GM18519 (cell line): ENCODE measurements around the gene XRCC4.

Experiments
- ATAC-seq: cut with Tn5 transposase; IDR thresholded peaks from one replicate; pipeline ENCODE4 v1.9.1; 2021; ENCODE audit warnings: mild to moderate bottlenecking, moderate library complexity; ENCODE audit not compliant: unreplicated experiment, low FRiP score

XRCC4 gene

DNA sequence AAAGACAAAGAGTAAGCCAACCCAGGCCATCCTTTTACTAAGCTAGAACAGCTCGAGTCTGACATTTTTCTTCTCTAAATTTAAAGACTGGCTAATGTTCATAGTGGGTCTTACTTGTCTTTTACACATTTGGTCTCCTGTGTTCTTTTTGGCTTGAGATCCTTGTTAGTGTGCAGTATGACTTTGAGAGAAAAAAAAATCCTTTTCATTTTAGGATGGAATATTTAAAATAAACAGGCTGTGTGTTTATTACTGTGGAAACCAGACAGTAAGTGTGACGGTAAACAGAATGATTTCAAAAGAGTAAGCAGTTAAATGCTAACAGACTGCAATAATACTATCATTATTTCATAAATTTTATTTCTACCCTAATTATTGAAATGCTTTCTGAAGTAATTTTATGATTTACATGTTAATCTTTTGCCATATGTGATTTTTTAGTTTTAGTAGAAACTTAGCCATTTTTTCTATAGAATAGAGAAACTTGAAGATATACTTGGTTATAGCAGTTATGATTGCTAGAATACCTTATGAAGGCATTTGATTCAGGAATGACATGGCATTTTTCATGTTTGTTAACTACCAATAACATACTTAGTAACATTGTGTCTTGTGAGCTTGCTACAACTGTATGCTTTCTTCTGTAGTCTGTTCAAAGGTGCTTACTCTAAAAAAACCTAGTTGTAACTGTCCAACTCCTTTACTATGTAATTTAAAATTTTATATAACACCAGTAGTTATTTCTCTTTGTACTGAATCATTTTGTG, 92.4 kb downstream of the XRCC4 start:
- no peak for ATAC-seq

DNA sequence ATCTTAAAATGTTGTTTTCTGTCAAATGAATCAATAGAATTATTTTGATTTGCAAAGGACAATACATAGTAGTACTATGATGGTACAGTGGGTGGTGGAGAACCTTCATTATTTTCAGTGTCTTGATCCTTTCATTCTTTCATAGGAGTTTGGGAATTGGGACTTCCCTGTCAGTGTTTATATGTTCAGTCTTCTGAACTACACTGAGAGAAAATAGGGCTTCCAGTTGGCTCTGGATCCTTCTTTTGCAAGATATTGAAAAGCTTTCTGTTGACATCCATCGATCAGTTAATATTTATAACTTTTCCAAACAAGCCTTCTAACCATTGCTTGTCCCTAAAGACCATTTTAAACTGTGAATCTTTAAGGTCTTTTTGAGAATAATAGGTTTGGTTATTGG, 94.7 kb downstream of the XRCC4 start:
- ATAC-seq, result no peak

DNA sequence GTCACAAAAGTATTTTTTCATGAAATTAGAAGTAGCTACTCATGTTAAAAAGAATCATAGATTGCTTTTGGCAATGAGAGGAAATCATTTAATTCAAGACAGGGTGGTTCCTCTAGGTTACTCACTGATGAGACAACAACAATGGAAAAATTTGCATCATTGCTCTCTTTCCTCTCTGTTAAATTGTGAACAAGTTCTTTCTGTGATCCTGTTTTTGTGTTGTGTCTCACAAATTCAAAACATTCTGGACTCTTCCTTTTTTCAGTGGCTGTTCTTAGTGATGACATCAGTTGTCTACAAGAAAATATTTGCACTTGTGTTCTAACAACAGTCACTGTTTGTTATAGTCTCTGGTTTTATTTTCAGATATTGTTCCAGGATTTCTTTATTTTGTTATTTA, 95.3 kb downstream of the XRCC4 start:
- ATAC-seq, result no peak

DNA sequence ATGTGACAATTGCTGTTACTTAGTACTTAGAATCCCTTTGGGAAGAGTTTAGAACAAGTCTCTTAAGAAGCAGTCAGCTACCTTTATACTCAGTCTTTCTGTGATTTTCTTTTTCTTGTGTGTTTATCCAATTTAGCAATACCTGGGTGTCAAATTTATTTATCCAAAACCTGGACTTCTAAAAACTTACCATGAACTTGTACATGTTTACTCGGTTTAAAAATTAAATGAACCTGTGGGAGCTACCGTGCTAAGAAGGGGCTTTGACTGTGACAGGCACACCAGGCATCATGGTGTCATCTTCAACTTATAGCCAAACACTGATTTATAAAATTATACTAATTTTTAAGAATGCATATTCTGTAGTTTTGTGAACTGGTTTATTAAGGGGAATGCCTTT, 96.5 kb downstream of the XRCC4 start:
- no peak for ATAC-seq

DNA sequence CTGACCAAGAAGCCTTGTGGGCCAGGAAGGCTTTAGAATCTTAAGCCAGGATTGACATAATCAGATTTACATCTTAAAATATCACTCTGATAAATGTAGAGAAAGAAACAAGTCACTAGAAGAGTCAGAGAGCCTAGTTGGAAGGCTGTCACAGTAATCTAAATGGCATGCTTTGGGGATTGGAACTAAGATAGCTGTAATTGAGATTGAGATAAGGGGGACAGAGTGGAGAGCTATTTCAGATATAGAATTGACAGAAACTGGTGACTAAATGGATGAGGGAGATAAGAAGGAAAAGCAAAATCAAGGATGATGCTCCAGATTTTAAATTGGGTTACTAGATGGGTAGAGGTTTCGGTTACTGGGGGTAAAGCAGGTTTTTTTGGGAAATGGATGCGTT, 100.5 kb downstream of the XRCC4 start:
- ATAC-seq, result no peak

DNA sequence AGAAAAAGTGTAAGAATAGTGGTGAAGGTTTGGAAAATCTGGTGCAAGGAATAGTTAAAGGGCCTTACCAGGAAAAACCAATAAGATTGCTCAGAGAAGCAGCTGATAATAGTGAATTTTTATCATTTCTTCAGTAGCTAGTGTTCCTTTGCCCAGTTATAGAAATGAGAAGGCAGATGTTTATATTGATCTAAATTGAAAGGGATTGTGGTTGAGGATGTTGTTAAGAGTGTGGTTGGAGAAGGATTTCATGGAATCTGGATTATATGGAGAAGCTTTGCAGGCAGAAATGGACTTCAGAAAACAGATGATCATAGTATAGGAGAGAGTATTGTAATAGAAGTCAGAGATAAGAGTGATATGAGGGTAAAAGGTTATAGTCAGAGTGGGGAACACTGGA, 102.6 kb downstream of the XRCC4 start:
- no peak for ATAC-seq

DNA sequence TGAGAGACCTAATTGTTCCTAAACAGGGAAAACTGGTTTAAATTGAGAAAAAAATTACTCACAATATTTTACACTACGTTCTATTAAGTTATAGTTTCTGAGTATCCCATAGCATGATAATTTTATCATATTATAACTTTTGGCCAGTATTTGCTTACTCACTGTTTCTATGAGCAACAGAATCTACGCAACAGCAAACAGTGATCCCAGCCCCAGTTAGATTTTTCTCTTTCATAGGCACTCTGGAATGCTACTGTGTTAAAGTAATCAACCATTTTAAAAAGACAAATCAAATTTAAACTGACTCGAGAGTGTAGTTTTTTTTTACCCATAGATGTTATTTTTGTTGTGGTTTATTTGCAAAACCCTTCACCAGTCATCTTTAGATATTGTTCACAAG, 107.2 kb downstream of the XRCC4 start:
- ATAC-seq, result no peak

DNA sequence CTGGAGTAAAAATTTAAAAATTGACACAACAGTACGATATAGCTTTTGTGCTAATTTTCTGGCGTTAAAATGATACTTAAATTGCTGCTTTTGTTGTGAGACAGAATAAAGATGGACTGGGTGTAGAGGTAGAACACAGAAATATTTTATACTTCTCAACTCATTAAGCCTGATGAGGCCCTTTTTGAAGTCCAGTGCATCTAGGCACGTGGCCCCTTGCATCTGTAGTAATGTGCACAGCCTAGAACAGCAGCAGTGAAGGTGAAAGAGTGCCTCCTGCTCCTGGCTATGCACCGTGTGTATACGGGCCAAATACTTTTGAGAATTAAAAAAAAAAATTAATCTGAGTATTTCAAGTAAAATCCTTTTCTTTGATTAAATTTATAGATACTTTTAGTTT, 115.6 kb downstream of the XRCC4 start:
- no peak for ATAC-seq

DNA sequence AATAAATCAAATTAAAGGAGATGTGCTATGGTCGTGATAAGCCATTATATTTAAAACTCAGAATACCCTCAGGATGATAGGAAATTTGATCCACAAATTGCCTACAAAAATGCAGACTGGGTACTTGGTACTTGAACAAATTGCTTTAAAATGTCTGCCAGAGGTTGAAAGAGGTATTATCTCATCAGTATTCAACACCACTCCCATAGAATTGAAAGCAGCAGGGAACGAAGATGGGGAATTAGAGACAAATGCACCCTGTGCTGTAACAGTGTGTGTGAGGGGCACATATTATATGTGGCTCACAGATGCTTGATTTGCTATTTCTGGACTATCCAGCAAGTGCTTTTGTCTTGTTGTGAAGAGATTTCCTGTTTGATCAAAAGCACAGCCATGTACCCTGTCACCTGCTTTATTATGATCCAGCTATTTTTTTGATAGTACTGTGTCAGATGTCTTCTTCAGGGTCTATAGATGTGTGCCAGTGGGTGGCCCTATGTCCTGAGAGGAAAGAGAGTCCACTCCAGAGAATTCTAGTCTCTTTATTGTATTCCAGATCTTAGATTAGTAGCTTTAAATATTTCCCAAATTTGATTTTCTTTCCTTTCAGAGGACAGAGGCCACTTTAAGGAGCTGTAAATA, 120.1 kb downstream of the XRCC4 start:
- ATAC-seq, result no peak

DNA sequence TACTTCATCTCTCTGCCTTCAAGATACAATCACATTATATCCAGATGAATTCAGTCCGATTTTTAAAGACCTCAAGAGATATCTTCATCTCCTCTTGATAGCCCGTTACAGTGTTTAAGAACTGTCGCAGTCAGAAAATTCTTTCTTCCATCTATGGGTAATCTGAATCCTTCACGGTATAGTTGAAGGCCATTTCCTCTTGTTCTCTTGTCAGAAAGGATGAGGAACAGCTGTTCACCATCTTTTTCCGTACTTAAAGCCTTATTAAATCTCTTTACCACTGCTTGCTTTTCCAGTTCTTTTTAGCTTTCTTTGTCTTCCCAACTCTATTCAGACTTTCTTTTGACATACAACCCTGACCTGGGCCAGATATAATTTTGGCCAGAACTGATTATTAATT, 121.8 kb downstream of the XRCC4 start:
- ATAC-seq, result no peak

DNA sequence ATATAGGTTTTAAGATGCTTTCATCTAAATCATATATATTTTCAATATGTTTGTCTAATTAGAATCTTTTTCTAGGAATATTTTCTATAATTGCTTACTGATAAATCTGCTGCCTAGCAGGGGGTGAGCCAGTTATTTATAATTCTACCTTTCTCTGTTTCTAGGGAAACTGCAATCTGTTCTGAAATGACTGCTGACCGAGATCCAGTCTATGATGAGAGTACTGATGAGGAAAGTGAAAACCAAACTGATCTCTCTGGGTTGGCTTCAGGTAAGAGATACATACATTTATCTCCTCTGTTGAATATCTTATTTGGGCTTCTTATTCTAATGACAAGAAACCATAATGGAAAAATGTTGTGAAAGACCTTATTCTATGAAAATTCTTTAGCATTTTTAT, 127.3 kb downstream of the XRCC4 start:
- ATAC-seq, result peak; percentile 53

DNA sequence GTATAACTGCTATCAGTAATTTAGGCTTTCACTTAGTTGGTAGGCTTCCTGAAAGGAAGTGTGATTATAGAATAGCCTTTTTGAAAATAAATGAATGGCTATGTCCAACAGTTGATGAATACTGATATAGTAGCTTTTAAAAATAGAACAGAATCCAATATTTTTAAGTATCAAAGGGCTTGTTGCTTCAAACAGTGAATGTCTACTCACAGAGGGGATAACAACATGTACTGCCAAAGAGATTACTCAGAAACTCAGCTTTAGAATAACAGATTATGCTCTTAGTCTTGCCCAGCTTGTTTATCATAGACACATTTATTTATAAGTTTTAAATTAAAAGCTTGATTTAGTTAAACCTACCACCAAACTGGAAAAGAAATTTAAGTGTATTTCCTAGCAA, 132.6 kb downstream of the XRCC4 start:
- ATAC-seq, result no peak

DNA sequence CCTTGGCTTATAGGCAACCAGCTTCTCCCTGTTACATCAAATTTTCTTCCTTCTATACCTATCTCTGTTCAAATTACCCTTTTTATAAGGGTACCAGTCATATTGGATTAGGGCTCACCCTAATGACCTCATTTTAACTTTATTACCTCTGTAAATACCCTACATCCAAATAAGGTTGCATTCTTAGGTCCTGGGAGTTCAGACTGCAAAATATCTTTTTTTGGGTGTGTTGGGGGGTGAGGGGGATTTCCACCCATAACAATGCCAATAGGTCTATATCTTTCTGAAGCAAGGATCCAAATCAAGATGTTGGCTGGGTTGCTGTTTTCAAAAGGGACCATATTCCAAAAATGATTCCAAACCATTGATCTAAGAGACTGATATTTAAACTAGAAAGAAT, 141.7 kb downstream of the XRCC4 start:
- ATAC-seq, result no peak

DNA sequence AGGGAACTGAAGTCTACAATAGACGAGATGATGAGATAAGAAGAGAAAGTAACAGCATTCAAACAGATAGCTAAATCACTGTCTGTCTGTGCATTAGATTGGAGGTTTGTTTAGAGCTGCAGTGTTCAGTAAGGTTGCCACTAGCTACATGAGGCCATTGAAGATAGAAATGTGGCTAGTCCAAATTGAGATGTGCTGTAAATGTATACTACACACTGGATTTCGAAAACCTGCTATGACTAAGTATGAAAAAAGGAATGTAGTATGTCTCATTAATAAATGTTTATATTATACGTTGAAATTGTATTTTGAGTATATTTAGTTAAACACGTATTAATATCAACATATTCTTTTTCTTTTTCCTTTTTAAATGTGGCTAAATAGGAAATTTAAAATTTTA, 142.1 kb downstream of the XRCC4 start:
- no peak for ATAC-seq

DNA sequence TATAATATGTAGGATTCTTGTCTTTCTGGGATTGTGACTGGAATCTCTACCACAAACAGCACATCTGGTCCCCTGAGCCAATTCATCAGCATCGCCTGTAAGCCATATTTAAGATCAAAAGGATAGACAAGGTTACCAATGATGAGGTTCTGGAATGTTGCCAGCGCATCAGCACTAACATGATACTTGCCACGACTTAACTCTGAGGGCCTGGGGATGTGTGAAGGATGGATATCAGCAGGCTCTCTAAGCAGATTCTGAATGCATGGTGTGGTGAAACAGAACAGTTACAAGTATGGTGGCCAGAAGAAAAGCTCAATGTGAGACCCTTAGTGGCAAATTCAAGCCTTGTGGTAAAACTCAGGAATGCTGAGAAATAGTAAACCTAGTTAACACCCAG, 143.0 kb downstream of the XRCC4 start:
- ATAC-seq, result no peak

DNA sequence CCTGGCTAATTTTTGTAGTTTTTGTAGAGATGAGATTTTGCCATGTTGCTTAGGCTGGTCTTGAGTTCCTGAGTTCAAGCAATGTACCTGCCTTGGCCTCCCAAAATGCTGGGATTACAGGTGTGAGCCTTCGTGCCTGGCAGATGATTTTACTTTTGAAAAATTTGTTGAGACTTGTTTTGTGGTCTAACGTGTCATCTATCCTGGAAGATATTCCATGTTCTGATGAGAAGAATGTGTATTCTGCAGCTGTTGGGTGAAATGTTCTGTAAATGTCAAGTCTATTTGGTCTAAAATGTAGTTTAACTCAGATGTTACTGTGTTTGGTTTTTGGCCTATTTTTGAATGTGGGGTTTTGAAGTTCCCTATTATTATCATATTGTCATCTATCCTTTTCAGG, 145.6 kb downstream of the XRCC4 start:
- ATAC-seq, result no peak

DNA sequence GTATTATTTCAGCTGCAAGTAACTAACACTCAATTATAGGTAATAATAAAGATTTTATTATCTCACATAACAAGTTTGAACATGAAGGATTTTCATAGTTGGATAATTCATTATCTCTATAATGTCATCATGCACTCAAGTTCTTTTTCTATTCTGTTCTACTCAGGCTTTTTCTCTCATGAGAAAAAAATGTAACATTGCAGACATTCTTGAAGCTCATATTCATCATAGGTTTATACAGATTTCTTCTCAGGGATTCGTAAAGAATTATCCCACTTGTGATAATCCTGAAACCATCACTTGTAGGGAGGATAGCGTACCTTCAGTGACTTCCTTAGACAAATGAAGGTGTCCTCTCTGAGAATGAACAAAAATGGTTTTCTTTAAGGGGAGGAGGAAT, 150.3 kb downstream of the XRCC4 start:
- ATAC-seq, result no peak

DNA sequence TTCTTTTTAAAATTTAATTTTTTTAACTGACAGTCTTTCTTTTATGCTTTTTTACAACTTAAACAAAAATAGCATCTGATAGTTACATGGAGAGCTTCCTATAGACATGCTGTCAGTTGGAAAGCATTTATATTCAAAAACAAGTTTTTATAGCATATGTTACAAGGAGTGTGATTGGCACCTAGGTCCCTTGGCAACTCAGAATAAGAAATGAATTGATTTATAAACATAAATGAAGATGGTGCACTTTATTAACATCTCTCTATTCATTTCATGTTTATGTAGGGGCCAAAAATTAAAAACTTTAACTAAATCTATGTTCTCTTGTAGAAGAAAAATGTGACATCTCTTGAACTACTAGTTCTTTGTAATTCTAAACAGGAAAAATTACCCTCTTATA, 153.2 kb downstream of the XRCC4 start:
- no peak for ATAC-seq

DNA sequence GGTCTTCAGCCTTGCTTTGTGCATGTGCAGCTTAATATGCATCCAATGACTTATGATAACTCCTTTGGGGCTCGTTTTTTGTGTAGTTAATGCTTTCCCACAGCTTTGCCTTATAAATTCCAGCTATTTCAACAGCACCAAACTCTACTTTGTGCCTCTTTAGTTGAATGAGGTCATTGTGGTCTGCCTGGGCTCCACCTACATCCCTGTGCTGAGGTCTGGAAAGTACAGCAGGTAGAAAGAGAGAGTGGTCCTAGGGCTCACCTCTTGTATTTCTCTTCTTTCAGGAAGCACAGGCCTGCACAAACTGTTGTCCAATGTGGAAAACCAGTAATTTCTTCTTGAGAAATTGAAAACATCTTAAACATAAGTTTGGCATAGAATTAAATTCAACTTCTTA, 167.2 kb downstream of the XRCC4 start:
- no peak for ATAC-seq

DNA sequence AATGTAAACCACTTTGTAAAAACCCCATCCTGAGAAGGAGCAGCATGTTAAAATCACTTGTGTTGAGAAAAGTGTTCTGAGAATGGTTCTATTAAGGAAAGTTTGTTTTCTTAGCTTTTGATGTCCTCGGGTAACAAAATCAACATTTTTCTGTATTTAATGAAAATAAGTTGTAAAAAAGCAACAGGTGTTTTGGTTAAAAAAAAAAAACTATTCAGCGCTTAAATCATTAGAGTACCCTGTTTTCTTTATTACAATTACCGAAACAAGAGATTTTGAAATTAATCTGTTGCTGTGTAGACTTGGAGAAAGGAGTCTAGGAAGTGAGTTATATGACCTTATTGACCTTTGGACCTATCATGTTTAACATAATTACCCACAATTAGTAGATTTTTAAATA, 167.7 kb downstream of the XRCC4 start:
- no peak for ATAC-seq

DNA sequence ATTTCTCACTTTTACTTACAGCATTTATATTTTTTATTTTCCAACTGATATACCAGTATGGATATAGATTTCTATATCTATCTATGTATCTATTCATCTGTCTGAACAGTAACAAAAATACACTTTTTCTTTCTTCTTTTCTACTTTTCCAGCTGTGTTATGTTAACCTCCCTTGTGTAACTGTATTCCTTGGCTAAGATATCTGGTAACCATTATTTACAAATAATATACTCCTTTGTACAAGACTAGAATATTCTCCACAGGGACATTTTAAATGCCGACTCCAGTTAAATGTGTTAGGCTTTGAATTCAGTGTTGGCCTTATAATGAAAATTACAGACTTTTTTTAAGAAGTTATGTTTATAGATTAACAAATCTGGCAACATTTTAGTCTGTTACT, 168.7 kb downstream of the XRCC4 start:
- ATAC-seq, result no peak

DNA sequence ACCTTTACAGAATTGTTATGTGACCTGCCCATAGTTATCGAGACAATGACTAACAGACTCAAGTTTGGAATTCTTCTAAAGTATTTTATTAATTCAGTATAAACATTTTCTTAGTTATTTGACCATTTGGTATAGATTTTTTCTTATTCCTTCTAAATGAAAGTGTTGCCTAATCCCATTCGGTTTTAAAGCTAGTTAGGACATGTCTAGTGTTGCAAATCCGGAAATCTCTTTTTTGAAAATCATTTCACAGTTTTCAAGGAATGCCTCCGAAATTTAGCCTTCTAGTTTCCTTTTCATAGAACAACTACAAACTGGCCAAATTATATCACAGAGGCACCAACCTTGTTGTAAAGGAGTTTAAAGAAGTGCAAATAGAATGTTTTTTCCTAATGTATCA, 171.8 kb downstream of the XRCC4 start:
- ATAC-seq, result no peak

DNA sequence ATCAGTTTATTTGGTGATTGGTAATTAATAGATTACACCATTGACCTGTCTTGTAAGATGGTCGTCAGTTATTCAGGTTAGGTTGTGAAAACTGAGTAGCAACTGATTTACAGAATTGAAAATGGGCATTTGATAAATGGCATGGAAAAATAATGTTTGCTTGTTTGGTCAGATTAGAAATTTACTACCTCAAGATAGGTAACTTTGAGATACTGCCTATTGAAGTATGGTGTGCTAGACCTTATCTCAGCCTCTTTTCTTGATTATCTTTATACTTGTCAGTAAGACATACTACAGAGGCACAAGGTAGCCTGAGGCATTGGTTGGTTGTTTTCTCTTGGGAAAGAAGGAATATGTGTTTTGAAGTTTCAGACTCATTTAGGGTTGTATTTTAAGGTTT, 174.5 kb downstream of the XRCC4 start:
- ATAC-seq, result no peak
